ENCODE measurements around the gene PRPF40A. TPM values are rescaled to one million over a fixed set of nuclear protein-coding genes. Genes with fewer than 3 reads are reported as not detected.

Gene PRPF40A
- total RNA-seq, 1 donor from 2014 or later: 152 TPM

DNA sequence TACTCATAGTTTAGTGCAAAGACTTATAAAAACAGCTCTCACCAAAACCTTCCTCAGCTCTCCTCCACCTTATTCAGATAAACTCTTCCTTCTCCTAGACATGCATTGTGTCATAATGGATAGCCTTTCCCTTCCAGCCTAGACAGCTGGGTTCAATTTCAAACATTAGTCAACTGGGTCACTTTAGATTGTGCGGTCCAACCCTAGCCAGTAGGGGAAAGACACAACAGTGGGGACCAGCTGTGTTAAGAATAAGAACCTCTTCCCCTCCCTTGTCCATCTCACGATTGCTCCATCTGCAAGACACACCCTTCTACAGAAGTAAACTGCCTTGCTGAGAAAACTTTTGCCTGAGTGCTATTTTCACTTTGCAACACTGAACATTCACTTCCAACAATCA is 8.5 kb downstream of the PRPF40A start:
- H3K27ac Mint-ChIP-seq: no peak overlapping the region
- DNase-seq (ENCODE audit: low spot score): no peak
- H3K27me3 Mint-ChIP-seq (ENCODE audit: insufficient read depth): no peaks in the 10 kb centered on the region
- H3K9me3 Mint-ChIP-seq: no peaks in the 10 kb centered on the region
- H3K36me3 Mint-ChIP-seq (ENCODE audit: low read depth): peaks cover 57% of the 10 kb centered on the region
- peaks cover 31% of the 10 kb centered on the region for H3K4me1 Mint-ChIP-seq (ENCODE audit: low read depth)
- no peak overlapping the region for H3K4me3 Mint-ChIP-seq
- intact Hi-C loops (cut with micrococcal nuclease): no loop called here

DNA sequence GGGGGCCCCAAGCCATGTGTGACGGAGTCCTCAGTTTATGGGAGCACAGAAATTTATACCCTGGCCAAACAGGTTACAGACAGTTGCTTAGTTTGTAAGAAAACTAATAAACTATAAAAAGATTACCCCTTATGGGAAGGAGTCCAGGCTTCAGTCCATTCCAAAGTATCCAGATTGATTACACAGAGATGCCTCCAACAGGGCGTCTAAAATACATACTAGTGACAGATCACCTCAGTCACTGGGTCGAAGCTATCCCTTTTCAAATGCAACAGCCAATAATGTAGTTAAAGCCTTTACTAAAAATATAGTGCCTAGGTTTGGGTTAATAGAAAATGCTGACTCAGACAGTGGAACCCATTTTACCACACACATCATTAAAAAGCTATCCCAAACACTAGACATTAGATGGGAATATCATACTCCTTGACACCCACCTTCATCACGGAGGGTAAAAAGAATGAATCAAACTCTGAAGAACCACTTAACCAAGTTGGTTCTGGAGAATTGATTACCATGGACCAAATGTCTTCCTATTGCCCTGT is 10.7 kb downstream of the PRPF40A start:
- Mint-ChIP-seq H3K4me3 (no peak overlapping the region), H3K27me3 (ENCODE audit: insufficient read depth) (no peaks in the 10 kb centered on the region), H3K4me1 (ENCODE audit: low read depth) (peaks cover 38% of the 10 kb centered on the region), H3K27ac (no peak overlapping the region), H3K9me3 (peaks cover 1% of the 10 kb centered on the region), H3K36me3 (ENCODE audit: low read depth) (peaks cover 61% of the 10 kb centered on the region)
- intact Hi-C loops (cut with micrococcal nuclease): no loop called here
- DNase-seq (ENCODE audit: low spot score): no peak

DNA sequence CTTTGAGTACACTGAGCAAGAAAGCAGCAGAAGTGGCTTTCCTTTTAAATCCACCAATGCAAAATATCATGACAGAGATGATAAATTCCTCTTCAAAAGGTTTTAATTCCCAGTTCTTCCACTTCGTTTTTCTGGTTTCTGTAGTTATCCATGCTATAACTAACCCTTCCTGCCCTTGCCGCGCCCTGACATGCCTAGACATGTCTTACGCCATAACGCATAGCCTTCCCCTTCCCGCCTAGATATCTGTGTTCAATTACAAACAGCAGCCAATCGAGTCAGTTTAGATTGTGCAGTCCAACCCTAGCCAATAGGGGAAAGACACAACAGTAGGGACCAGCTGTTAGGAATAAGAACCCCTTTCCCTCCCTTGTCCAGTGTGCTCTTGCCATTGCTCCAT is 16.1 kb downstream of the PRPF40A start:
- Mint-ChIP-seq H3K4me1 (ENCODE audit: low read depth) (peaks cover 37% of the 10 kb centered on the region), H3K27me3 (ENCODE audit: insufficient read depth) (no peaks in the 10 kb centered on the region), H3K36me3 (ENCODE audit: low read depth) (peaks cover 40% of the 10 kb centered on the region), H3K9me3 (peaks cover 6% of the 10 kb centered on the region), H3K27ac (no peak overlapping the region), H3K4me3 (no peak overlapping the region)
- no peak for DNase-seq (ENCODE audit: low spot score)
- intact Hi-C loops (cut with micrococcal nuclease): no loop called here

DNA sequence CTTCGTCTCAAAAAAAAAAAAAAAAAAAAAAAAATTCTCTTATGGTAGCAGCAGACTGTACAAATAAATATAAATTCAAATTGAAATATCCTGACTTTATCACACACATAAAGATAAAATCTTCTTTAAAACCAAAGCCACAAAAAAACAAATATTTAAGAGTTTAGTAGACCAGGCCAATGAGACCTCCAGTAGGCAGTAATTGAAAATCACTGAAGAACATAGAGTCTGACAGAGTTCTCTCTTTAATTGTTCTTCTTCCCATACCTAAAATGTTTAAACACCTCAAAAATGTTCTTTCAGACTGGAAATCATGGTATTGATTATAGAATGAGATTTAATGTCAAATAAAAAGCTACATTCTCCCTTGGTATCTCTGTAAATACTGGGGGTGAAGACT is 20.8 kb downstream of the PRPF40A start:
- Mint-ChIP-seq H3K27me3 (ENCODE audit: insufficient read depth) (no peaks in the 10 kb centered on the region), H3K27ac (no peak overlapping the region), H3K4me1 (ENCODE audit: low read depth) (peaks cover 40% of the 10 kb centered on the region), H3K4me3 (no peak overlapping the region), H3K9me3 (peaks cover 4% of the 10 kb centered on the region), H3K36me3 (ENCODE audit: low read depth) (peaks cover 23% of the 10 kb centered on the region)
- intact Hi-C loops (cut with micrococcal nuclease): no loop called here
- no peak for DNase-seq (ENCODE audit: low spot score)

DNA sequence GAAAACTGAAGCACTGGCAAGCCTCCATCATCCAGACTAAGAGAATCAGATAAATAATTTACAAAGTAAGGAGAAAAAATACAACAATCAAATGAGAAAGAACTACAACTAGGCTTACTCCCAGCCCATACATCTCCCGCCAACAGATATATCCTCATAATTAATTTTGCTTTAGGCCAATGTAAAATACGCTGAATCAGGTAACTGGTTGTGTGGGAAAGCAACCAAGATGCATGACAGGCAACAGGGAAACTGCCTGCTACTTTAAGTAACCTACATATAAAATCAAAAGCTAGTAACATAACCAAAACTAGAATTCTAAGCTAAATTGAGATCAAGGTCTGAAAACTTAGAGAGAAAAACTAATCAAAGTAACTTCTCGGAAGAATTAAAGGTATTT is 21.5 kb downstream of the PRPF40A start:
- intact Hi-C loops (cut with micrococcal nuclease): no loop called here
- Mint-ChIP-seq H3K36me3 (ENCODE audit: low read depth) (peaks cover 20% of the 10 kb centered on the region), H3K27ac (peak overlapping the region; percentile 65)

DNA sequence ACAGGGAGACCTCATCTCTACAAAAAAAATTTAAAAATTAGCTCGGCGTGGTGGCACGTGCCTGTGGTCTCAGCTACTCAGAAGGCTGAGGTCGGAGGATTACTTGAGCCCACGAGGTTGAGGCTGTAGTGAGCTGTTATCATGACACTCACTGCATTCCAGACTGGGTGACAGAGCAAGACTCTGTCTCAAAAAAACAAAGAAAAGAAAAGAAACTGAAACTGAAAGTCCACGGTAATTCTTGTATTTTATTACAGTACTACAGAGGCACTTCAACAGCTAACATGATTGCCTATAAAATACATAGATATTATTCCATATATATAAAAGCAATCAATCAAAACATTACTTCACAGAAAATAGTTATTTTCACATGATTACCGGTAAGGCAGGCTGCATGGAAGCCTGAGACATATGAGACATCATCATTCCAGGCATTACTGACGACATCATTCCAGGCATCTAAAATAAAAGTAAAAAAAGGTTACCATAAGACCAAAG is 23.1 kb downstream of the PRPF40A start:
- intact Hi-C loops (cut with micrococcal nuclease): loop anchor here (1.0 kb wide), 1 partner anchor 23 kb away; the partner anchor contains the start of gene PRPF40A
- DNase-seq (ENCODE audit: low spot score): peak; percentile 35
- Mint-ChIP-seq H3K36me3 (ENCODE audit: low read depth) (peaks cover 20% of the 10 kb centered on the region), H3K27ac (peak overlapping the region; percentile 89), H3K4me1 (ENCODE audit: low read depth) (peaks cover 34% of the 10 kb centered on the region), H3K27me3 (ENCODE audit: insufficient read depth) (no peaks in the 10 kb centered on the region), H3K9me3 (no peaks in the 10 kb centered on the region), H3K4me3 (peak overlapping the region; percentile 79)

More for the DNA sequence above, 21.5 kb downstream of the PRPF40A start:
- Mint-ChIP-seq H3K27me3 (ENCODE audit: insufficient read depth) (no peaks in the 10 kb centered on the region), H3K9me3 (no peaks in the 10 kb centered on the region), H3K4me3 (no peak overlapping the region), H3K4me1 (ENCODE audit: low read depth) (peaks cover 34% of the 10 kb centered on the region)
- no peak for DNase-seq (ENCODE audit: low spot score)

DNA sequence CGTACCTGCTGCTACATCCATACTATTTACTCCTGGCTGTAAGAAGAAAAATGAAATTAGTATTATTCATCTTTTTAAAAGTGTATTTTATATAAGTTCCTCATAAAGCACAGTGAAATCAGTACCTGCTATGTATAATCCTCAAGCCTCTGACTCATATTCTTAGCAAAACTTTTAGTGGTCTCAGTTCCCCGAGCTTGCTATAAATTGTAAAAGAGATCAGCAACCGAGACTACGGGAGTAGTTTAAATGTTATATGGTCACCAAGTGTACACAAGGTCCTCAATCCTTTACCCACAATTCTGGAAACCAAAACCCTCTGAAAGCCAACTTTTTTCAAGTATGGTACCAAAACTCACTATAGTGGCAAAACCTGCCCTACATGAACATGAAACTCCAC is 24.2 kb downstream of the PRPF40A start:
- DNase-seq (ENCODE audit: low spot score): no peak
- Mint-ChIP-seq H3K4me1 (ENCODE audit: low read depth) (peaks cover 34% of the 10 kb centered on the region), H3K27me3 (ENCODE audit: insufficient read depth) (no peaks in the 10 kb centered on the region), H3K27ac (no peak overlapping the region), H3K36me3 (ENCODE audit: low read depth) (peaks cover 19% of the 10 kb centered on the region), H3K9me3 (no peaks in the 10 kb centered on the region), H3K4me3 (no peak overlapping the region)
- intact Hi-C loops (cut with micrococcal nuclease): no loop called here

DNA sequence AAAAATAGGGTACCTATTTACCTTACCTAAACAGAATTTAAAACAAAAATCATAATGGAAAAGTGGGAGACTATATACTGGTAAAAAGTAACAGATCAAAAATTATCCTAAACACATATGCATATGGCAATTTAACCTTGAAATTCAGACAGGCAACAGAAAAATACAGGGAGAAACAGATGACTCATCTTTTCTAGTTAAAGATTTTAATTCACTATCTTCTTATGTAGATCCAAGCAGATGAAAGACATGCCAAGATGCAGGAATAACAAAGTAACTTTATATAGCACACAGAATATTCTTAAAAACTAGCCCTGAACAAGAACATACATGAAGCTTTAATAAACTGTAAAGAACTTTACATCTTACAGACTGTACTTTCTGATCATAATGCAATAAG is 30.9 kb downstream of the PRPF40A start:
- no peak overlapping the region for H3K4me3 Mint-ChIP-seq
- DNase-seq (ENCODE audit: low spot score): no peak
- no peaks in the 10 kb centered on the region for H3K9me3 Mint-ChIP-seq
- no peaks in the 10 kb centered on the region for H3K27me3 Mint-ChIP-seq (ENCODE audit: insufficient read depth)
- peaks cover 18% of the 10 kb centered on the region for H3K36me3 Mint-ChIP-seq (ENCODE audit: low read depth)
- peaks cover 31% of the 10 kb centered on the region for H3K4me1 Mint-ChIP-seq (ENCODE audit: low read depth)
- intact Hi-C loops (cut with micrococcal nuclease): no loop called here
- no peak overlapping the region for H3K27ac Mint-ChIP-seq

DNA sequence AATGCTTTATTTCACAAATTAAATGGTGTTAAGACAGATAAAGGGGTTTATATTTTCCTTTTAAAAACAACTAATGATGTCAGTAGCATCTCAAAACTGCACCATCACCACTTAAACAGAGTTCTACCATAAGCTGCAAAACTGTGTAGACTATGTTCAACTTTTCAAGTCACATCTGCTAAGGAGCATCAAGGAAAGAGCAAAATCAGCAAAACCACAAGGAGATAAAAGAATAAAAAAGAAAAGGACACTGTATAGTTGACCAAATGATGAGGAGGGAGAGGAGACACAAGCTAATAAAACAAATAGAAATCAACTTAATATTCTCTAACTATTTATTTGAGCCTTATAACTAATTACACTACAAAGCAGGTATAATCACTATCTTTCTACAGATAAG is 33.9 kb downstream of the PRPF40A start:
- peaks cover 22% of the 10 kb centered on the region for H3K36me3 Mint-ChIP-seq (ENCODE audit: low read depth)
- H3K27ac Mint-ChIP-seq: no peak overlapping the region
- H3K4me3 Mint-ChIP-seq: no peak overlapping the region
- no peaks in the 10 kb centered on the region for H3K9me3 Mint-ChIP-seq
- no peak for DNase-seq (ENCODE audit: low spot score)
- peaks cover 31% of the 10 kb centered on the region for H3K4me1 Mint-ChIP-seq (ENCODE audit: low read depth)
- H3K27me3 Mint-ChIP-seq (ENCODE audit: insufficient read depth): no peaks in the 10 kb centered on the region
- intact Hi-C loops (cut with micrococcal nuclease): loop anchor here (5.0 kb wide), 1 partner anchor 34 kb away; the partner anchor contains the start of genes ARL6IP6 and PRPF40A

DNA sequence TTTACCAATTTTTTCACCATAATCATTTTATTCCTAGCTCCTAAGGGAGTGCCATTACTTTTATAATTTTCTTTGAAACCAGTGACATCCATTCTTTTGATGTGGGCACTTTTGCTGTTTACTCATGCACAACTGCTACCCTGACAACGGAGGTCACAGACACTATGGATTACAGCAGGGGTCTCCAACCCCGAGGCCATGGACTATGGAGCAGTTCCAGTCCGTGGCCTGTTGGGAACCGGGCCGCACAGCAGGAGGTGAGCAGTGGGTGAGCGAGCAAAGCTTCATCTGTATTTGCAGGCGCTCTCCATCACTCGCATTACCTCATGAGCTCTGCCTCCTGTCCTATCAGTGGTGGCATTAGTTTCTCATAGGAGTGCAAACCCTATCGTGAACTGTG is 34.6 kb downstream of the PRPF40A start:
- no peak for DNase-seq (ENCODE audit: low spot score)
- intact Hi-C loops (cut with micrococcal nuclease): loop anchor here (5.0 kb wide), 1 partner anchor 35 kb away; the partner anchor contains the start of genes ARL6IP6 and PRPF40A

DNA sequence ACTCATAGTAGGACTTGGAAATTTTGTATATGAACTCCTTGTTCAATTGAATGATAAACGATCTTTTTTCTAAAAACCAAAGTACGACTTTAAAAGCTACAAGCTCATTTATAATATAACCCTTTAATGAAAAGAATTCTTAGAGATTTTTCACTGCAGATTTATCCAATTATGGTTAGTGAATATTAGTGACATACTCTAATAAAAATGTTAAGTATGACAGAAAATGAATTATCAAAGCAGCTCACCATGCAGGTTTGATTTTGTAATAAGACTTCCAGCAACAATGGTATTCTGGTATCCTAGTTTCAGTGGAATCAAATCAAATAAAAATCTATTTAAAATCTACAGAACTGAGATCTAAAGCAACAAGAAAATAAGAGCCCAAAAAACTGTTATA is 38.5 kb downstream of the PRPF40A start:
- H3K4me3 Mint-ChIP-seq: no peak overlapping the region
- H3K27me3 Mint-ChIP-seq (ENCODE audit: insufficient read depth): no peaks in the 10 kb centered on the region
- intact Hi-C loops (cut with micrococcal nuclease): loop anchor here (10.0 kb wide), 1 partner anchor 1234 kb away; no protein-coding TSS in a partner anchor
- peaks cover 22% of the 10 kb centered on the region for H3K4me1 Mint-ChIP-seq (ENCODE audit: low read depth)
- no peak for DNase-seq (ENCODE audit: low spot score)
- no peaks in the 10 kb centered on the region for H3K9me3 Mint-ChIP-seq
- no peak overlapping the region for H3K27ac Mint-ChIP-seq
- H3K36me3 Mint-ChIP-seq (ENCODE audit: low read depth): peaks cover 35% of the 10 kb centered on the region

More for the DNA sequence above, 34.6 kb downstream of the PRPF40A start:
- no peak overlapping the region for H3K27ac Mint-ChIP-seq
- no peak overlapping the region for H3K4me3 Mint-ChIP-seq
- peaks cover 31% of the 10 kb centered on the region for H3K4me1 Mint-ChIP-seq (ENCODE audit: low read depth)
- peaks cover 22% of the 10 kb centered on the region for H3K36me3 Mint-ChIP-seq (ENCODE audit: low read depth)
- no peaks in the 10 kb centered on the region for H3K9me3 Mint-ChIP-seq
- H3K27me3 Mint-ChIP-seq (ENCODE audit: insufficient read depth): no peaks in the 10 kb centered on the region

DNA sequence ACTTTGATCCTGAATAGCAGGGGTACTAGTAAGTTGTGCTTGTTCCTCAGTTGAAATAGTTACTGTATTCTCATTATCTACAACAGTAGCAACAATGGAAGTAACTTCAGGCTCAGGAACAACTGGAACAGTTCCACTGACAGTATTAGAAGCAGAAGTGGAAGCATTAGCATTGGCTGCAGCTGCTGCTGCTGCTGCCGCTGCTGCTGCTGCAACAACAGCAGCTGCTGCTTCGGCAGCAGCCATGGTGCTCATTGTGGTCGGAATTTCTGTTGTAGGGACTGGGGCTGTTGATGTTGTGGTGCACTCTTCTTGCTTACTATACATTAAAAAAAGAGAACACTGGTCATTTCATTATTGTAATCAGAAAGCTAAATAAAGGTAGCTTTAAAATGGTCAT is 40.8 kb downstream of the PRPF40A start:
- DNase-seq (ENCODE audit: low spot score): no peak
- Mint-ChIP-seq H3K27ac (no peak overlapping the region), H3K4me1 (ENCODE audit: low read depth) (peaks cover 9% of the 10 kb centered on the region), H3K9me3 (no peaks in the 10 kb centered on the region), H3K27me3 (ENCODE audit: insufficient read depth) (no peaks in the 10 kb centered on the region), H3K4me3 (no peak overlapping the region), H3K36me3 (ENCODE audit: low read depth) (peaks cover 39% of the 10 kb centered on the region)
- intact Hi-C loops (cut with micrococcal nuclease): loop anchor here (10.0 kb wide), 1 partner anchor 1232 kb away; no protein-coding TSS in a partner anchor

DNA sequence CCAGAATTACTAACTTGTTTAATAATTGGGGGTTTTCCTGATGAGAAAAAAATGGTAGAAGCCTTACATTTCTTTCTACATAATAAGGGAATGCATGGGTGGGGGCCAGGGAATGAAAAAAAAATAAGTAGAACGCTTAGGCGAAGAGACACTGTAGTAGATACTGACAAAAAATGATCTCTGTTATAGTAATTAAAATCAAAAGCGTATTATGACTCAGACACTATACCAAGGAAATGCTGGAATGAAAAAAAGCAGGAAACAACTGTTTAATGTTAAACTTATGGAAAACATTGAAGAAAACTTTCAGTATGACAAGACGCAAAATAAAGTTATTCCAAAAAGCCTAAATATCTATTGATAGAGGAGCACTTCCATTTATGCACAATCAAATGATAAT is 42.9 kb downstream of the PRPF40A start:
- Mint-ChIP-seq H3K36me3 (ENCODE audit: low read depth) (peaks cover 39% of the 10 kb centered on the region), H3K4me3 (no peak overlapping the region)

More for the DNA sequence above, 42.9 kb downstream of the PRPF40A start:
- DNase-seq (ENCODE audit: low spot score): no peak
- intact Hi-C loops (cut with micrococcal nuclease): loop anchor here (10.0 kb wide), 1 partner anchor 1230 kb away; no protein-coding TSS in a partner anchor
- Mint-ChIP-seq H3K9me3 (no peaks in the 10 kb centered on the region), H3K27ac (no peak overlapping the region), H3K27me3 (ENCODE audit: insufficient read depth) (no peaks in the 10 kb centered on the region), H3K4me1 (ENCODE audit: low read depth) (peaks cover 7% of the 10 kb centered on the region)
